GM23248 (cell line): ENCODE data around the gene GPR4.

Experiments used
- EZH2 ChIP-seq: fragments of 200-600 bp; sonication (generic); IDR thresholded peaks from 2 replicates; pipeline ENCODE4 v1.6.1; 2018; ENCODE audit warnings: antibody characterized with exemption, mild to moderate bottlenecking; ENCODE audit not compliant: insufficient read depth, poor library complexity, severe bottlenecking
- EZH2phosphoT487 ChIP-seq: fragments of 200-600 bp; sonication (generic); IDR thresholded peaks from 2 replicates; pipeline ENCODE4 v1.6.1; 2018; ENCODE audit warnings: antibody characterized with exemption, moderate library complexity, mild to moderate bottlenecking, low read depth; ENCODE audit not compliant: insufficient read depth

GRCh38 chr19:45591638-45592005 lies 10.4 kb downstream of the GPR4 start:
- TF ChIP-seq EZH2phosphoT487 (no peak), EZH2 (no peak)
